ENCODE results near the gene MT1X.
"Not testable (repeated sequence)": the region's sequence is repeated elsewhere in the genome, so short reads cannot be mapped to it uniquely, and the experiment has no call there.

Gene MT1X

DNA sequence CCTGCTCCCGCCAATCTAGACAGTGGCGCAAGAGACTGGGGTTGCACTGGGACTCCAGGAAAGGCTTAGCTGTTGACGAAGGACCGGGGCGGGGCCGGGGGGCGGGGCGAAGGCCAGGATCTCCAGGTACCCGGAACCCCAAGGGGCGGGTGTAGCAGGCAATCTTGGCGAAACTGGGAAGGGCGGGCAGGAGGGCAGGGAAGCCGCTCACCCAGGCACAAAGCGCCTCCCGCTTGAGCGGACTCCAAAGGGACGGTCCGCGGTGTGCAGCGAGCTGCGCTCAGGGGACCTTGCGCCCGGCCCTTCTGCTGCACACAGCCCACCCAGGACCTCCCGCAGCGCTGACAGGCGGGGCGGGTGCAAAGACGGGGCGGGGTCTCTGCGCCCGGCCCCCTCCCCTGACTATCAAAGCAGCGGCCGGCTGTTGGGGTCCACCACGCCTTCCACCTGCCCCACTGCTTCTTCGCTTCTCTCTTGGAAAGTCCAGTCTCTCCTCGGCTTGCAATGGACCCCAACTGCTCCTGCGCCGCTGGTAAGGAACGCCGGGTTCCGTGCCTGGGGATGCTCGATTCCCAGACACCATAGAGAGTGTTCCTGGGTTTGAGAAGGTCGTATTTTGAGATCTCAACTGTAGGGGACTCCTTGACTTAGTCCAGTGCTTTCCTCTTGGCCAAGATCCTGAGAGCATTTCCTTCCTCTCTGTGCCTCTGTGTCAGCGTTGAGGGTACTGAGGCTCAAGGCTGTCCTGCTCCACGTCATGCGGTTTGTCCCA, 24.5 kb upstream of the MT1X start, which contains the start of gene MT1F:
MT1F (plus strand) TSS at position 405 of the 772 bp plus-strand sequence; CDS start at position 505, 100 bp downstream.
- DNase-seq (ENCODE audit: low read depth) = no peak

DNA sequence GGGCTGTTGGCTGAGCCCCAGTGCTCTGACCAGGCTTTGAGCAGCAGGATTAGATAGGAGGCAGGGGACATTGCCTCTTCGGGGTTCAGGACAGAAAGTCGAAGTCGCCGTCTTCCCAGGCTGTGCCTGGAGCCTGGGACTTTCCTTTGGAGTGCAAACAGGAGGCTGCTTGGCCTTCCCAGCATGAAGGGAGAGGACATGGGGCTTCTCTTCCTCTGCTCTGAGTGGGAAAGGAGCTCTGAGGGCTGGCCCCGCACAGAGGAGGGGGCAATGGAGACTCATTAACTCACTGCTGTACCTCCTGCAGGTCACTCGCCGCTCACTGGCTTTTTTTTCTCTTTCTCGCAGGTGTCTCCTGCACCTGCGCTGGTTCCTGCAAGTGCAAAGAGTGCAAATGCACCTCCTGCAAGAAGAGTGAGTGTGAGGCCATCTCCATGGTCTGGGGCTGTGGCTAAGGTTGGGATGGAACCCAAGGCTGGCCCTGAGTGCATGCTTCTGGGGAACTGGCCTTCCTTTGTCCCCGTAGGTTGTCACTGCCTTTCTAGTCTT, 23.9 kb upstream of the MT1X start:
- DNase-seq (ENCODE audit: low read depth) = no peak

DNA sequence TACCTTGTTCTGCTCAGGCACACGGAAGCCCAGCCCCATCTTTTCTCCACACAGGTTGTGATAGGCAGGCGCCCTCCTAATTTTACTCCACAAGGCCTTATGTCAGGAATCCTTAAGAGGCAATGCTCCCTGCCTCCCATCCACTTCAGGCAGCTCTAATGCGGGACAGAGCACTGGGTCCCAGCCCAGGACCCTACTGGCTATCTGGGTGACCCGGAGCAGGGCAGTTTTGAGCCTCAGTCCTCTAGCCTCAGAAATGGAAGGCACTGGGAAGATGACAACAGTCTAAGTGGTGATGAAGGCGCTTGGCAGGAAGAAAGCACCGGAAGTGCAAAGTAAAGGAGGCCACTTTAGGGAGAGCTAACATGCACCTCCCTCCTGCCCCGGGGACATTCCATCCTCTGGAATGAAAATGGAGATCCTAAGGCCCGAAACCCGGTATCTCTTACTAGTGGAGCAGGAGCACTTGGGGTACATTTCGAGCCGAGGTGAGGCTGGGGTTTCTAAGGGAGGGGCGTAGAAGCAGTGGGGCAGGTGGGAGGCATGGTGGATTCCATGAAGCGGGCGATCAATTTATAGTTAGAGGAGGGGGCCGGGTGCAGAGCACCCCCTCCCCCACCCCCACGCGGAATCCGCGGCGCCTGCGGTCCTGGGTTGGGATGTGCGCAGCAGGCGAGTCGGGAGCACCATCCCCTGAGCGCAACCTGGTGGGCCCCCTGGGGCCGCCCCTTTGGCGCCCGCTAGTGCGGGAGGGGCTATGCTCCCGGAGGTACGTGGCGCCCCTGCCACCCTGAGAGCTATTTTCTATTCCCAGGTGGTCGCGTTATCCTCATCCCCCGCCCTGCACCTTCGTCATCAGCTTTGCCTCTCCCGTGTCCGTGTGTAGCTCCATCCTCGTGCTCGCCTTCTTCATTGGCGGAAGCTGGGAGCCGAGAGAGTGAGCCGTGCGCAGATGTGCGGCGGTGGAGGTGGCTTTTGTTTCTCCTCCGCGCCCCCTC, 19.6 kb upstream of the MT1X start:
- no peak for DNase-seq (ENCODE audit: low read depth)

DNA sequence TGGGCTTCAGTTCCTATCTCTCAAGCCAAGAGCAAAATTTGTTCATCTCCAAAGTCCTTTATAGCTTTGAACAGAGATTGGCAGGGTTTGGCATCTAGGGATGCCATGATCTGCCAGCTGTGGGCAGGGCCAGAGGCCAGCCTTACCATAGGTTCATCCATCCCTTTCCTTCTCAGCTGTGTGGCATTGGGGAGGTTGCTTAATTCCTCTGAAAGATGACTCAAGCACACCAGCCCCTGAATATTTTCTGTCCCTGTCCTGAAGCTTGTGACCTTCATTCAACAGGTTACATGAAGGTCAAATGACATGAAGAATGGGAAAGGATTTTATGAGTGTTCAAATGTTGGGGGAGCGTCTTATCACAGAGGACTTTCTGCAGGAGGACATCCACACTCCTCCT, 17.8 kb upstream of the MT1X start:
- DNase-seq (ENCODE audit: low read depth) = no peak

DNA sequence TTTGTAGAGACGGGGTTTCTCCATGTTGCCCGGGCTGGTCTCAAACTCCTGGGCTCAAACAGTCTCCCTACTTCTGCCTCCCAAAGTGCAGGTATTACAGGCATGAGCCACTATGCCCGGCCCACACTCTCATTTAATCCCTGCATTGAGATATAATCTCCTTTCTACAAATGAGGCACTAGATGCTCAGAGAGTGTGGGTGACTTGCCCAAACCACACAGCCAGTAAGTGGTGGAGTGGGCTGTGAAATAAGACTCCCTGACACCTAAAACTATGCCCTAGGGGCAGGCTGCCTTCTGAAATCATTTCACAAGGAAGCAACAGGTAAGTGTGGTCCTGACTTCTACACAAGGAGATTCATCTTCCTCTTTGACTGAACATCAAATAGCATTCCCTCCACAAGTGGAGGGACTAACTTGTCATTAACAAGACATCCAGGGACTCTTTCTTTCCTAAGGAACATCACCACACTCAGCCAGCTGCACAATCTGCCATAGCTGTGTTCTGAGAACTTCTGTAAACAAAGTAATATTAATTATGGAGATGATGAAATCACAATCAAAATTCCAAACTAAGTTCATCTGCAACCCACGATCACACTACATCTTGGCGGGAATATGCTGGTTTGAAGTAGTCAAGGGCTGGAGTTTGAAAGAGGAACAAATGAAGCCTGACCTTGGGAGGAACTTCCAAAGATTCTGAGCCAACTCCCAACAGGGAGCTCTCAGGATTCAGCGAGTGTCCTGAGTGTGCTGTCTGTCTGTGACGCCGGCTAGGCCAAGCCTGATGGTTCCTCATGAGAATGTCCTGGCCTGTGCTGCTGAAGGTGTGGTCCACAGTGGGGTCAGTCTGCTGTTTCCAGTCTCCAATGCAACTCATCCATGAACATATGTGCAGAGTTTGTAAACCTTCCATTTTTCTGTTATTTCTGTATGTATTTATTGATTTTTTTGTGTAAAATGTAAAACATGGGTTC, 16.7 kb upstream of the MT1X start:
- DNase-seq (ENCODE audit: low read depth) = not testable (repeated sequence)

DNA sequence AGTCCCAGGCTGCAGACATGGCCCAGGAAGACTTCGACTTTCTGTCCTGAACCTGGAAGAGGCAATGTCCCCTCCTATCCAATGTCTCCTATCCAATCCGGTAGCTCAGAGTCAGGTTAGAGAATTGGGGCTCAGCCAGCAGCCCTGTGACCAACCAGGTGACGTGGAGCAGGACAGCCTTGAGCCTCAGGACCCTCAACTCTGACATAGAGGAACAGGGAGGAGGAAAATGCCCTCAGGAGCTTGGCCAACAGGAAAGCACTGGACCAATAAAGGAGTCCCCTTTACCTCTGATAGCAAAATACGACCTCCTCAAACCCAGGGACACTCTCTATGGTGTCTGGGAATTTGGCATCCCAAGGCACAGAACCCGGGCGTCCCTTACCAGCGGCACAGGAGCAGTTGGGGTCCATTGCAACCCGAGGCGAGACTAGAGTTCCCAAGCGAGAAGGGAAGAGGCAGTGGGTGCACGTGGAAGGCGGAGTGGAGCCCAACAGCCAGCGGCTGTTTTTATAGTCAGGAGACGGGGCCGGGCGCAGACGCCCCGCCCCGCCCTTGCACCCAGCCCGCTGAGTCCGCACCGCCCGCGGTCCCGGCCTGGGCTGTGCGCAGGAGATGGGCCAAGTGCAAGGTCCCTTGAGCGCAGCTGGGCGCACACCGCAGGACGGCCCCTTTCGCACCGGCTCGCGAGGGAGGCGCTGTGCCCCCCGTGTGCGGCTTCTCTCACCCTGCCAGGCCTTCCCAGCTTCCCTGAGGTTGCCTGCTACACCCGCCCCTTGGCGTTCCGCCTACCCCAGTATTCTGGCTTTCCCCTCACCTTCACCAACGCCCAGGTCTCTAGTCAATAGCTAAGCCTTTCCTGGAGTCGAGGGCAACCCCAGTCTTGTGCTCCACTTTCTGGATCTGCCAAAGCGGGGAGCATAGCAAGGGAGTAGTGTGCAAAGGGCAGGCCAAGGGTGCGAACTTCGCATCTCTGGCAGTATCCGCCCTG, 14.4 kb upstream of the MT1X start, which contains the start of gene MT1G:
MT1G (minus strand) TSS at position 485 of the 991 bp plus-strand sequence; CDS start at position 413, 72 bp downstream.
- no peak for DNase-seq (ENCODE audit: low read depth)

DNA sequence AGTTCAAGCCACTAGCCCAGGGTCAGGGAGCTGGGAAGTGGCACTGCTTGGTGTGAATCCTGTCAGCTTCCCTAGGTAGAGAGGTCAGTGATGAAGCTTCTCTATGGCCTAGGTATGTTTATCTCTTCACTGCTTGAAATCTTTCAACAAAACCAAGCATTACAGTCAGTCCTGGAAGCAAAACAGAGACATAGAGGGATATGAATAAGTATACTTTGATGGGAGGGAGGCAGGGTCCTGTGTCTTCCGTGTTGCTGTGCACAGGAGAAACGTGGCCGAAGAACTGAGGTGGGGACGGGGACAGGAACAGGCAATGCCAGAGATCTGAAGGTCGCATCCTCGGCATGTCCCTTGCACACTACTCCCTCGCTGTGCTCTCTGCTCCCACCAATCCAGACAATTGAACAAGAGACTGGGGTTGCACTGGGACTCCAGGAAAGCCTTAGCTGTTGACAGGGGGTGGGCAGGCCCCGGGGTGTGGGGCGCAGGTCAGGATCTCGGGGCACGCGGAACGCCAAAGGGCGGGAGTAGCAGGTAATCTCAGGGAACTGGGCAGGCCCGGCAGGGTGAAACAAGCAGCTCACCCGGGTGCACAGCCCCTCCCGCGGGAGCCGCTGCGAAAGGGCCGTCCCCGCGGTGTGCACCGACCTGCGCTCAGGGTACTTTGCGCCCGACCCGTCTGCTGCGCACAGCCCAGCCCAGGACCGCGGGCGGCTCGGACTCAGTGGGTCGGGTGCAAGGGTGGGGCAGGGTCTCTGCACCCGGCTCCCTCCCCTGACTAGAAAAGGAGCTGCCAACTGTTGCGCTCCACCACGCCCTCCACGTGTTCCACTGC, 13.0 kb upstream of the MT1X start, which contains the start of gene MT1H:
MT1H (plus strand) TSS at position 810 of the 835 bp plus-strand sequence. CDS start 71 bp downstream, outside the sequence.
- DNase-seq (ENCODE audit: low read depth) = no peak

DNA sequence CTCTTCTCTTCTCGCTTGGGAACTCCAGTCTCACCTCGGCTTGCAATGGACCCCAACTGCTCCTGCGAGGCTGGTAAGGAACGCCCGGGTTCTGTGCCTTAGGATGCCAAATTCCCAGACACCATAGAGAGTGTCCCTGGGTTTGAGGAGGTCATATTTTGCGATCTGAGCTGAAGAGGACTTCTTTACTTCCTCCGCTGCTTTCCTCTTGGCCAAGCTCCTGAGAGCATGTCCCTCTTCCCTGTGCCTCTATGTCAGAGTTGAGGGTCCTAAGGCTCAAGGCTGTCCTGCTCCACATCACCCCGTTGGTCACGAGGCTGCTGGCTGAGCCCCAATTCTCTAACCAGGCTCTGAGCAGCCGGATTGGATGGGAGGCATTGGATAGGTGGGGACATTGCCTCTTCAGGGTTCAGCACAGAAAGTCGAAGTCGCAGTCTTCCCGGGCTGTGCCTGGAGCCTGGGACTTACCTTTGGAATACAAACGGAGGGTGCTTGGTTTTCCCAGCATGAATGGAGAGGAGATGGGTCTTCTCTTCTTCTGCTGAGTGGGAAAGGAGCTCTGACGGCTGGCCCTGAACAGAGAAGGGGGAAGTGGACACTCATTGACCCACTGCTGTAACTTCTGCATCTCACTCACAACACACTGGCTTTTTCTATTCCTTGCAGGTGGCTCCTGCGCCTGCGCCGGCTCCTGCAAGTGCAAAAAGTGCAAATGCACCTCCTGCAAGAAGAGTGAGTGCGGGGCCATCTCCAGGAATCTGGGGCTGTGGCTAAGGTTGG, 12.2 kb upstream of the MT1X start:
- DNase-seq (ENCODE audit: low read depth) = no peak

DNA sequence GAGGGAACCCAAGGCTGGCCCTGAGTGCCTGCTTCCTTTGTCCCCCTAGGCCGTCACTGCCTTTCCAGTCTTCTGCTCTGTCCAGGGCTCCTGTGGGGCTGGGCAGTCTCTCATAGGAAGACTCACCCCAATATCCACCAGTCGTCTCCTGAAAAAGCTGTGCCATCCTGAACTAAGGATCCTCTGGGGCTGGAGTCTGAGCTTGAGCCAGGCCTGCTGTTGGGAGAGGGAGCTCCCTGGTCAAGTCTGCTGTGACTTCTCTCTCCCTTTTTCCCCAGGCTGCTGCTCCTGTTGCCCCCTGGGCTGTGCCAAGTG, 11.7 kb upstream of the MT1X start:
- DNase-seq (ENCODE audit: low read depth) = no peak

DNA sequence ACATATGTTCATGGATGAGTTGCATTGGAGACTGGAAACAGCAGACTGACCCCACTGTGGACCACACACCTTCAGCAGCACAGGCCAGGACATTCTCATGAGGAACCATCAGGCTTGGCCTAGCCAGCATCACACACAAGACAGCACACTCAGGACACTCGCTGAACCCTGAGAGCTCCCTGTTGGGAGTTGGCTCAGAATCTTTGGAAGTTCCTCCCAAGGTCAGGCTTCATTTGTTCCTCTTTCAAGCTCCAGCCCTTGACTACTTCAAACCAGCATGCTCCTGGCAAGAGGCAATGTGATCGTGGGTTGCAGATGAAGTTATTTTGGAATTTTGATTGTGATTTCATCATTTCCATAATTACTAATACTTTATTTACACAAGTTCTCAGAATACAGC, 10.6 kb upstream of the MT1X start:
- DNase-seq (ENCODE audit: low read depth) = not testable (repeated sequence)

DNA sequence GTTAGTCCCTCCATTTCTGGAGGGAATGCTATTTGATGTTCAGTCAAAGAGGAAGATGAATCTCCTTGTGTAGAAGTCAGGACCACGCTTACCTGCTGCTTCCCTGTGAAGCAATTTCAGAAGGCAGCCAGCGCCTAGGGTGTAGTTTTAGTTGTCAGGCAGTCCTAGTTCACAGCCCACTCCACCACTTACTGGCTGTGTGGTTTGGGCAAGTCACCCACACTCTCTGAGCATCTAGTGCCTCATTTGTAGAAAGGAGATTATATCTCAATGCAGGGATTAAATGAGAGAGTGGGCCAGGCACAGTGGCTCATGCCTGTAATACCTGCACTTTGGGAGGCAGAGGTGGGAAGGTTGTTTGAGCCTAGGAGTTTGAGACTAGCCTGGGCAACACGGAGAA, 10.1 kb upstream of the MT1X start:
- DNase-seq (ENCODE audit: low read depth) = not testable (repeated sequence)

DNA sequence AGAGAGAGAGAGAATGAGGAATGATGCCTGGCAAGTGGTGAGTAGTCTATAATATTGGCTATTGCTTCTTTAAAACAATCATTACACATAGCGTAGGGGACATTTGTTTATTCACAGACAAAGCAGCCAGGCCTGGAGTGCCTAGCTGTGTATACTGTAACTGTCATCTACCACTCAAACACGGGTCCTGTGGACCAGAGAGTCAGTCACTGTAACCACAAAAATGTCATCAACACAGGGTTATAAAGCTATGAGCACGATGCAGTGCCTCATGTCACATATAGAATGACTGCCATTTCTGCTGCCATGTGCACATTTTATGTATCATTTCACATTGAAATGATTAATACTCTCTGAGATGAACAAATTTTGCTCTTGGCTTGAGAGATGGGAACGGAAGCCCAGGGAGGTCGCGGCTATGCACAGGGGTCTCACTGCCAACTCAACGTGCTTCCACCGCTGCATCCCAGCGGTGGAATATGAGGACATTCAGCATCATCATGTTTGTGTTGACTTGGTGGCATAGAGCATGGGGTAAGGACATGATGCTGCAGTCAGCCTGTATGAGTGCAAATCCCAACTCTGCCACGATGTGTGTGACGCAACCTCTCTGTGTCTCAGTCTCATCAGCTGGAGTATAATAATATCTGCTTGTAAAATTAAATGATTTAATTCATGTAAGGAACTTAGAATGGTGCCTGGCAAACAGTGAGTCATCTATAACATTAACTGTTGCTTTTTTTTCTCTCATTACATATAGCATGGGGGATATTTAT, 9.3 kb upstream of the MT1X start:
- no peak for DNase-seq (ENCODE audit: low read depth)

DNA sequence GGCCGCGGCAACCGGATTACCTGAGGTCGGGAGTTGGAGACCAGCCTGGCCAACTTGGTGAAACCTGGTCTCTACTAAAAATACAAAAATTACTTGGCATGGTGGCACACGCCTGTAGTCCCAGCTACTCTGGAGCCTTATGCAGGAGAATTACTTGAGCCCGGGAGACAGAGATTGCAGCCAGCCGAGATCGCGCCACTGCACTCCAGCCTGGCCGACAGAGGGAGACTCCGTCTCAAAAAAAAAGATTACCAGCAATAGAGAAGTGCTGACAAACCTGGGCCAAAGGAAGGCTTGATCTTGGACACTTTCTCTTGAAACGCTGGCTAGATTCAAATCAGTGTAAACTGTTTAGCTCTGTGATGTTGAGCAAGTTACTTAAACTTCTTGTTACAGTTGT, 8.3 kb upstream of the MT1X start:
- DNase-seq (ENCODE audit: low read depth) = no peak

DNA sequence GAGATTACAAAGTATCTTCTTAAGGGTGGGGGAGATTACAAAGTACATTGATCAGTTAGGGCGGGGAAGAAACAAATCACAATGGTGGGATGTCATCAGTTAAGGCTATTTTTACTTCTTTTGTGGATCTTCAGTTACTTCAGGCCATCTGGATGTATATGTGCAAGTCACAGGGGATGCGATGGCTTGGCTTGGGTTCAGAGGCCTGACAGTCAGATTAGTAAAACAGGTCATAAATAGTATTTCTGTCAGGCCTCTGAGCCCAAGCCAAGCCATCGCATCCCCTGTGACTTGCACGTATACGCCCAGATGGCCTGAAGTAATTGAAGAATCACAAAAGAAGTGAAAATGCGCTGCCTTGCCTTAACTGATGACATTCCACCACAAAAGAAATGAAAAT, 7.7 kb upstream of the MT1X start:
- DNase-seq (ENCODE audit: low read depth) = not testable (repeated sequence)

DNA sequence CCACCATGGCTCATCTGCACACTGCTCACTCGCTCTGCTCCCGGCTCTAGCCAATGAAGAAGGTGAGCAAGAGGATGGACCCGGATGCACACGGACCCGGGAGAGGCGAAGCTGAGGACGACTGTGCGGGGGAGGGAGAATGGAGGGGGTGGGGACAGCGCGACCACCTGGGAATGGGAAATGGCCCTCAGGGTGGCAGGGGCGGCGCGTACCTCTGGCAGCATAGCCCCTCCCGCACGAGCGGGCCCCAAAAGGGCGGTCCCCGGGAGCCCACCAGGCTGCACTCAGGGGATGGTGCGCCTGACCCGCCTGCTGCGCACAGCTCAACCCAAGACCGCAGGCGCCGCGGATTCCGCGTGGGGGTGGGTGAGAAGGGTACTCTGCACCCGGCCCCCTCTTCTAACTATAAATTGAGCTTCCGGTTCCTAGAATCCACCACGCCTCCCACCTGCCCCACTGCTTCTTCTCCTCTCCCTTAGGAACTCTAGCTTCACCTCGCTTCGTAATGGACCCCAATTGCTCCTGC, 6.5 kb upstream of the MT1X start:
- no peak for DNase-seq (ENCODE audit: low read depth)

DNA sequence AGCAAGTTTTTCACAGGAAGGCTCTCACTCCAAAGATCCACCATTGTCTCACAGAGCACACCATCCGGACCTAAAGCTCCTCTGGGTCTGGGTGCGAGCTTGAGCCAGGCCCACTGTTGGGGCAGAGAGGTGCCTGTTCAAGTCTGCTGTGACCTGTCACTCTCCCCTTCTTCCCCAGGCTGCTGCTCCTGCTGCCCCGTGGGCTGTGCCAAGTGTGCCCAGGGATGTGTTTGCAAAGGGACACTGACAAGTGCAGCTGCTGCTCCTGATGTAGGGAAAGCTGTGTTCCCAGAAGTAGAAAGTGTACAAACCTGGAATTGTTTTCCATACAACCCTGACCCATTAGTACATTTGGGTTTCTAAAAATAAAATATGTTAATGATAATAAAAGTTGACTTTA, 4.8 kb upstream of the MT1X start:
- DNase-seq (ENCODE audit: low read depth) = no peak

DNA sequence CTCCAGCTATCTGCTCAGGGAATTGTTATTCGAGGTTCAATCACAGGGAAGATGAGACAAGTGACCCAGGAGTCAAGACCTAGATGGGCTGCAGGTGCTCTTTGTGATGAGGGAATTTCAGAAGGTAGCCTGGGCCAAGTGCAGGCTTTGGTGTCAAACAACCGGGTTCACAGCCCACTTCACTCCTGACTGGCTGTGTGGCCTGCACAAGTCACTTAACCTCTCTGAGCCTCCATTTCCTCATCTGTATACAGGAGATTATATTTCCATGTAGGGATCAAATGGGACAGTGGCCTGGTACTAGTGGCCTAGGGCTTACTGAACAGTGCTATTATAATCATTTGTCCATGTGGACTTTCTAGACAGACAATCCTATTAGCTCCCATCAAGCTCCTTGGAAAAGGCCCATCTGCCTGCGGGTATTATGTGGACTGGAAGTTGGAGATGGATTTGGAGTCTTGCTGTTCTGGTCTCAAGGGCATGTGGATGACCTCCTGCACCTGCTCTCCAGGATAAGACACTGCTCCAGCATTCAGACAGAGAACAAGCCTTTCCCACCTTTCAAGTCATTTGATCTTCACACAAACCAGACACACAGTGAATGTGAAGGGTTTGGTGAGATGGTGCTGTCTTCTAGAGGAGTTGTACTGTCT, 3.1 kb upstream of the MT1X start:
- no peak for DNase-seq (ENCODE audit: low read depth)
